Activated CD4-positive, alpha-beta T cell treated with anti-CD3 and anti-CD28 coated beads, Interleukin-2, amount 50 U/mL, for 16 hours (primary cell): Measurements from ENCODE around the gene GRID1.
"Not testable (repeated sequence)": the region's sequence is repeated elsewhere in the genome, so short reads cannot be mapped to it uniquely, and the experiment has no call there.

ENCODE experiments used
- DNase-seq: peaks from one replicate; pipeline ENCODE4 v3.0.0-alpha.2; 2020

GRID1 gene

GRCh38 chr10:86182150-86182549, 184.4 kb downstream of the GRID1 start:
- DNase-seq = no peak

DNA sequence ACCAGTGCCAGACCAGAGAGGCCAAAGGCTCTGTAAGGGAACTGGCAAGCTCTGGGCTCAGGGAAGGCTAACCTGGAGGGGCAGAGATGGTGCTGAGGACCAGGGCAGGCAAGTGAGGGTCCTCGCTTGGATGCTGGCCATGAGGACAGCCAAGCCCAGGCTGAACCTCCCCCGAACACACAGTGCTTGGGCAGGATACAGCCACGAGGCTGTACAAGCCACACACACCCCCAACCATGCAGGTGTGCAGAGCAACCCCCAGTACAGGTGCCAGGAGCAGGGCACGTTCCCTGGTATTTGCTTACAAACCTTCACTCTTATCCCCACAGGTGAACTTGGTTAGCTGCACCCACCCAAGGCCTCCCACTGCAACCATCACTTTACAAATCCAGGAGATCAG, 185.7 kb downstream of the GRID1 start:
- no peak for DNase-seq

DNA sequence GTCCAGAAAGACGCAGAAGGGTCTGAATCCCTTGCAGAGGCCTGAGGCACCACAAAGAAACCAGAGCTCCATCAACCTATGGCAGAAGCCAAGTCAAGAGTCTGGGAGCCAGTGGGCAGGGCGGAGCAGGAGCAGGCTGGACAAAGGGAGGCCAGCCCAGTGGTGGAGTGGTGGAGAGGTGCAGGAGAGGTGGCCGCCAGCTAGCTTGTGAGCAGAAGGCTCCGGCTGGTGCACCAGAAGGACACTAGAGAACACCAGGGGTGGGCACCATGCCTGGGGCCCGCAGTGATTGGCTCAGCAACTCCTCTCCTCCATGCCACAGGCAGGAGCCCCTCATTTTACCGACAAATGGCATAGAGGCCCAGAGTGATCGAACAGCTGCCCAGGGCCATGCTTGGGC, 186.6 kb downstream of the GRID1 start:
- no peak for DNase-seq

DNA sequence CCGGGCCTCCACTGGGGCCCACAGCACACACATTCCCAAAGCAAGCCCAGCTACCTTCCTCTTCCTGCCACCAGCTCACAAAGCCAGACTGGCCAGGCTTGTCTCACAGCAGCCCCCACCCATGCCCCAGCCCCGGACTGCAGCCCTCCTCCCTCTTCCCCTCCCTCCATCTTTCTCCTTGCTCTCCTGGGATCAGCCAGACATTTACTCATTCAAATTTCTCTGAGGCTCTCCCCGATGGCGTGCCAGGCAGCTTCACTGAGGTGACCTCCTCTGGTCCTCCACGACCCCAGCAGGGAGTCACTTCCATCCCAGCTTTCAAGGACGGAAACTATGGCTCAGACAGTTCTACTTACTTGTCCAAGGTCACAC, 187.5 kb downstream of the GRID1 start:
- no peak for DNase-seq

DNA sequence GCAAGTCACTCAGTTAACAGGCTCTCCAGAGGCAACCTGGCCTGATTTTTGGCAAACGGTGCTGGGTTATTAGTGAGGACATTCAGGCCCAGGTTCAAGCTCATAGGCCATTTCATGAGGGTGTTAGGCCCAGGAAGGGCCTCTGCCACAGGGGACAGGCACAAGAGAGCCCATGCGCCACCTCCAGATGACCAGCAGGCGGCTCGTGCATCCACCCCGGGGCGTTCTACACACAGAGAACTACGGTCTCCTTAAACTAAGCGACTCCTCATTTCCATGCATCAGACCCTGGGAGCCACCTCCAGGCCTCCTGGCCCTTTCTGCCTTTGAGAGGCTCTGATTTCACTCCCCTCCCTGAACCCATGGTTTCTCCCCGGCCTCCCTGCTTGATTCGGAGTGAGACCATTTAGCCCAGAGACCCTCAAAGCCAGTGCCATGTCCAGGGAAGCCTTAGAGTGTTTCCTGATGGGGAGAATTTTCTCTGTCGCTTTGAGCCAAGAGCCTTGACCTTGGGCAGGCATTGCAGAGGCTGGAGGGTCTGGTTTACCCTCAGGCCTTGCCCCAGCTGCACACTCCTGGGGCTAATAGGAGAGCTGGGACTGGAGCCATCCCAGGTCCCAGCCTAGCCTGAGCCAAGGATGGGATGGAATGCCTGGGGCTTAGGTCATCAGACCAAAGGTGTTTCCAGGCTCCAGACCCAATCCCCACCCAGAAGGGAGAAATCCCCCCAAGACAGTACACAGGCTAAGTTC, 188.0 kb downstream of the GRID1 start:
- DNase-seq = no peak

DNA sequence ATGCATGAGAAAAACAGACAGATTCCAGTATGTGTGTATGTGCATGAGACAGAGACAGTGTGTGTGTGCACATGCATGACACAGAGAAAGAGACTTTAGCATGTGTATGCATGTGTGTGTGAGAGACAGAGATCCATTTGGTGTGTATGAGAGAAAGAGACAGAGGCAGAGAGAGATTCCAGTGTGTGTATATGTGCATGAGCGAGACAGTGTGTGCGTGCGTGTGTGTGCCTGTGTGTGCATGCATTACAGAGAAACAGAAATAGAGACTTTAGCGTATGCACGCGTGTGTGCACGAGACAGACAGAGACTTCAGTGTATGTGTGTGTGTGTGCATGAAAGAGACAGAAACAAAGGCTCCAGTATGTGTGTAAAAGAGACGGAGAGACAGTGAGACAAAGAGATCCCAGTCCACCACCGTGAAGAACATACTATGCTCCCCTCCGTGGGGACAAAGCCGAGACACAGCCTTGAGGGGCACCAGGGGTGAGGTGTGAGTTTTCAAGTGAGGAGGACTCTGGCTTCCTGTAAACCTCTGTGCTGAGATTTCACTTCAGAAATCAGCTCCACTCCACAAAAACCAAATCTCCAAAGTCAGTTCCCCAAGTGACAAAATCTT, 188.9 kb downstream of the GRID1 start:
- DNase-seq = no peak

DNA sequence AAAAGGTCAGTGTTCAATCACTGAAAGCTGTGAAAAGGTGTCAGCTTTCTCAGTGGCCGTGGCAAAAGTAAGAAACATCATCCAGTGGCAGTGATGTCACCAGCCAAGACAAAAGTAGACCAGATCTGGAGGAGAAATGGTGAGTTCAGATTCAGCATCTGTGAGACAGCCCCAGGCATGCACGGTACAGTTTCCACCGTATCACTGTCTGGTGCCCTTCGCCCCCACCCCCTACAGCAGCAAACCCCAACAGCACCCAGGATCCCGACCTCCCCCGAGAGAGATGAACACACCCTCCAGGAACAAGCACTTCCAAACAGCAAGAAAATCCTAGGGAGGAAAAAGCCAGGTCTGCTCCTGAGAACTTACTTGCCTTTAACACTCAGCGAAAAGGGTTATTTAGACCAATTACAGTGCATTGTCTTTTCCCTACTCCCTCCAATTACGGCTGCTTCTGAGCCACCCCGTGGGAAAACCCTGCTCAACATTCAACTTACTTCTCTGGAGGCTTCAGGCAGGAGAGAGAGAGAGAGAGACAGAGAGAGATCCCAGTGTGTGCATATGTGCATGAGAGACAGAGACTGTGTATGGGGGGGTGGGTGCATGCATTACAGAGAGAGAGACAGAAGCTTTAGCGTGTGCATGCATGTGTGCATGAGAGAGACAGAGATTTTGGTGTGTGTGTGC, 189.6 kb downstream of the GRID1 start:
- no peak for DNase-seq

DNA sequence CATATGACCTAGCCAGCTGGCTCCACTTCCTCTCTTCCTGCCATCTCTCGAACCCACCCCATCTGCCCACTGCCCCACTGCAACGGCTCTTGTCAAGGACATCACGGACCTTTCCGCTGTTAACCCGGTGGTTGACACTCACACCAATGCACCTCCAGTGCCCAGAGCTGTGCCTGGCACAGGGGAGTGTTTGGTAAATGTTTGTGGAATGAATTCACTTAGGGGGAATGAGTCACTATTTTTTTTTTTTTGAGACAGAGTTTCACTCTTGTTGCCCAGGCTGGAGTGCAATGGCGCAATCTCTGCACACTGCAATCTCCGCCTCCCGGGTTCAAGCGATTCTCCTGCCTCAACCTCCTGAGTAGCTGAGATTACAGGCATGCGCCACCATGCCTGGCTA, 191.1 kb downstream of the GRID1 start:
- not testable (repeated sequence) for DNase-seq

DNA sequence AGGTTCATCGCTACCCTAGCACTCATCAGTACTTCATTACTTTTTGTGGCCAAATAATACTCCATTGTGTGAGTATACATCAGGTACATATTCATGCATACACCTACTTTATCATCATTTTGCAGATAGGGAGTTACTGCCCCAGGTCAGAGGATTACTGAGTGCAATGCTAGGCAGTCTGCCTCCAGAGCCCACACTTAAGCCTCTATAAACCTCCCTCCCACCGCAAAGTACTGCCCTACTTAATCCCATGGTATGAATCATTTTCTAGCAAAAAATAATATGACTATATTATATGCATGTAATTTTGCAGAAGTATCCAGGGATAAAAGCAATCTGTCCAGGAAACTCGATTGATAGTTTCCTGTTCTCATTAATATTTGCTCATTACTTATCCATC, 194.3 kb downstream of the GRID1 start:
- DNase-seq = no peak

DNA sequence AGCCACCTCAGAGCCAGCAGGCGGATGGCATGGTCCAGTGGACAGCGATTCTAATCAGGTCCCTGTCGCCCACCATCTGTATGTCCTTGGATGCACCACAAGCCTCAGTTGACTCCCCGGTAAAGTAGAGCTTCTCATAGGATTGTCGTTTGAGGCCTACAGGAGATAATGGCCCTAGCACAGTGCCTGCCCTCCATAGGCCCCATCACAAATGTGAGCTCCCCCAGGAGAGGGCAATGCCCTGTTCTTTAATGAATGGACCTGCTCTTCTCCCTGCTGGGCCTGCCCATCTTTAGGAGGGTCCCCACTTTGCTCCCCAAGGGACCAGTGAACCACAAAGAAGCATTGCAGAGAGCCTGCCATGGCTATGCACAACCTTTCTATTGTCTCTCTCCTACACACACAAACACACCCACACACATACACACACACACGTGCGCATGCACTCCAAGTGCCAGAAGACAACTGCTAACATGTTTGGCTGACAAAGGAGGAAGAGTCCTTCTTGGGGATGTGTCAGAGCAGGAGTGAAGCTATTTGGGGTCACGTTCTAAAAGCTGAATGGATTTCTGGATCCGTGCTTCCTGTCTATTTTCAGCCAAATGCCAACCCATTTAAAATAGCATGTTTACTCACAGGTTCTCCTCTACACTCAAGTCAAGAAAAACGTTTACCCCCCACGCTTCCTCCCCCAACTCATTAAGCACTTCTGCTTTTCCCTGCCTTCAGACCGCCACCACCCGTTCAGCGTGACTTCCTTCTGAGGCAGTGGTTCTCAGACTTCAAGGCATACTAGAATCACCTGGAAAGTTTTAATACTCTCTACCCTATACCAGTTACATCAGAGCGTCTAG, 196.1 kb downstream of the GRID1 start:
- DNase-seq = no peak

DNA sequence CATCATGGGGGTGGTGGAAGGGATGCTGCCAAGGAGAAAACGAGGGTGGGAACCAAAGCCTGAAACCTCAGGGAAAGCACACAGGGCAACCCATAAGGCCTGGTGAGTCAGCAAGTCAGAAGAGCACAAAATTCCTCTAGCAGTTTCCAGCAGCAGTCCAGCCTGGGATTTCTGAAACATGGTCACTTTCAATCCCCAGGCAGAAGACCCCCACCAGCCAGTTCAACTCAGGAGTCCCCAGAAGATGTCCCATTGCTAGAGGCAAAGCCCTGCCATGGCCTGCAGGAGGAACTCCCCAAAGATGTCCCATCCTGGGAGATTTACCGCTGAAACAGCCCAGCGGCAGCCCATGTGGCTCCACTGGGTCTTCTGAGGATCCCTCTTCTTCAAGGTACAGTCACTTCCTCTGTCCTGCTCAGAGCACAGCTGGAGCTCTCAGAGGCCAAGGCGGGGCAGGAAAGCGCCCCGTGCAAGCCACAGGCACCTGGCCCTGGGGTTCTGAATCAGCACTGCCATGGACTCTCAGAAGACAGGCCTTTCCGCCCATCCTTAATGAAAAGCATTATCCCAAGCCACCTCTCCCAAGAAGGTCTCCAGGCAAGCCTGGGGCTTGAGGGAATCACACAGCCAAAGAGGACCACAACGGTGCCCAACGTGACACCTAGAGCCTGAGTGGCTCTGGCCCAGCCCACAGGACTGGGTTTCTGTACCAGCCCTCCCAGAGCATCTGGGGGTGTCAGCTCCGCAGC, 196.9 kb downstream of the GRID1 start:
- DNase-seq = no peak

DNA sequence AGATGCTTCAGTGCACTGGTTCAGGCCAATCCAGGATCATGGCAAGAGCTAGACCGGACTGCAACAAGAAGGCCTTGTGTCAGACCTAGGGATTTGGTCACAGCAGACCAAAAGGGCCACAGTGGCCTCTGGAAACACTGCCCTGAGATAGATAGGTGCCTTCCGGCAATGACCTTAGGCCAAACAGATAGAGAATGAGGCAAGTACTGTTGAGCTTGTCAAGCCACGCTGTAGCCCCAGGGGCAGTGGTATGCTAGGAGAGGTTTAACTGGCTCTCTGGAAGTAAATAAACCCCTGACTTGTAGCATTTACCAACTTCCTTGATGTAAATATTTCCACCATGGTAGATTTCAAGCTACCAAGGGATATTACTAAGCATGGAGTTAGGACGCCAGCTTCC, 197.5 kb downstream of the GRID1 start:
- DNase-seq = no peak

DNA sequence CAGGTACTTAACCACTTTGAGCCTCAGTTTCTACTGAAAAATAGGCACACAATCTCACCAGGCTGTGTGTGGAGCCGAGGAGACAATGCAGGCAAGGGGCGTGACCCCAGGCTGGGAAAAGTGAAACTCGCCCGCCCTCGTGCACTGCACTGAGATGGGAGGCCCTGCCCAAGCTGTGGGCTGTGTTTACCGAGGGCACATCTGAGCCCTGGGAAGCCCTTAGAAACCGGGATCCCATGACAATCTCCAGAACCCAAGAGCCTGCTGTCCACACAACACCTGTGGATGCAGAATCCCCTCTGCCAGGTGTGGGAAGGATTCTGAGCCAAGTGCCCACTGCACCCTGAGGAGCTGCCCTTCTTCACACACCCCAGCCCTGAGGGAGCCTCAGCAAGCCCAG, 198.3 kb downstream of the GRID1 start:
- DNase-seq = no peak

DNA sequence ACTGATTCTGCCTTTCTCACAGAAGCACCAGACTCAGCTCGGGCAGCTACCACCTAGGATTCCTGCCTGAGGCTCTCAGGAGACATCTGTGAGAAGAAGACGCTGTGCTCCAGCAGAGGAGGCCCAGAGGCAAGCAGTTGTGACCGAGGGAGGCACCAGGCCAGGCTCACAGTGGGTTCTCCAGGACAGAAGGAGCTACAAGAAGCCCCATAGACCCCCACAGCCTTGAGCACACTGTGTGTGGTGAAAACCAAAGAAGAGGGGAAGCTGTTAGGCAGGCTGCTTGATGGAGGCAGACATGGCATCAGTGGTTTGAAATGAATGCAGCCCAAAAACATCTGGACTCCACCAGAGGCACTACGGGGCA, 198.8 kb downstream of the GRID1 start:
- DNase-seq = no peak

DNA sequence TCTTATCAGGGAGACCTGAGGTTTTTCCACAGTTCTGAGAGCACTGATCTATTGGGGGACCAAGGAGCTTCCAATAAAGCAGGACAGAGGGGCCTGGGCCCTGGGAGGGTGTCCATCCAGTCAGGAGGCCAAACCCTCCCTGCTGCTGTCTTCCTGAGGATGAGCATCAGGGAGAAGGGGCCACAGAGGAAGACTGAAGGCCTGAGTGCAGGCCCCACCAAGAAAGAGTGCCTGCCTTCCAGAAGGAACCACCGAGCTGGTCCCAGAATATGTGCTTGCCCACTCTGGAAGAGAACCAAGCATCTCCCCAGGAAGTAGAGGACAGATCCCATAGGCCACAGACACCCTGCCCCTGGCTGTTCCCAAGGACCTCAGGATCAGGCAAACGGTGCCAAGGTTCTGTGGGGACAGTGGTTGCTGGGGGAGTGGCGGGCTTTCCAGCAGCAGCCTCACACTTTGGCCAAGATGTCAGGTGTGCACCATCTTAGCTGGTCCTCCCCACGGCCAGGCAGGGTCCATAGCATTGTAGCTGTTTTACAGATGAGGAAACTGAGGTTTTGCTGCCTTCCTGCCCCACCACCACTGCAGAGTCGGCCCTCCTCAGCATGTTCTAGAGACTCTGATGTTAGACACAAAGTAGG, 199.4 kb downstream of the GRID1 start:
- DNase-seq = no peak

DNA sequence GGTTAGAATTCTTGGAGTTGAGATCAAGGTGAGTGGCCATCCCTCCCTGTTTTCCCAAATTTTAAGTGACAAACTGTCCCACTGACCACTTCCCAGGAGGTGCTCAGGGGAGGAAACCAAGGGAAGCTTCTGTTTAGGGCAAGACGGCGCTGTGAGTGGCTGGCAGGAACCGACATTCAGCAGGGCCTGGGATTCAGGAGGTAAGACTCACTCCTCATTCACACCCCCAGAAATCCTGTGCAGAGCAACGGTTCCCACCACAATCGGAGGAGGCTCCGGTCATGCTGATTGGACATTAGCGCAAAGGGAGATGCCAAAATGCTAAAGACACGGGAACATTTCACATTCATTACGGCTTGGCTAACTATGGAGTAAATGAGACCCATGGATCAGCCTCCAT, 200.9 kb downstream of the GRID1 start:
- DNase-seq = no peak

- no peak for DNase-seq
These were observed 201.5 kb downstream of the GRID1 start for GRCh38 chr10:86164960-86165630.

GRCh38 chr10:86164174-86164774, 202.3 kb downstream of the GRID1 start:
- DNase-seq = no peak

- DNase-seq = no peak
These were observed 202.9 kb downstream of the GRID1 start for GRCh38 chr10:86163522-86164173.

DNA sequence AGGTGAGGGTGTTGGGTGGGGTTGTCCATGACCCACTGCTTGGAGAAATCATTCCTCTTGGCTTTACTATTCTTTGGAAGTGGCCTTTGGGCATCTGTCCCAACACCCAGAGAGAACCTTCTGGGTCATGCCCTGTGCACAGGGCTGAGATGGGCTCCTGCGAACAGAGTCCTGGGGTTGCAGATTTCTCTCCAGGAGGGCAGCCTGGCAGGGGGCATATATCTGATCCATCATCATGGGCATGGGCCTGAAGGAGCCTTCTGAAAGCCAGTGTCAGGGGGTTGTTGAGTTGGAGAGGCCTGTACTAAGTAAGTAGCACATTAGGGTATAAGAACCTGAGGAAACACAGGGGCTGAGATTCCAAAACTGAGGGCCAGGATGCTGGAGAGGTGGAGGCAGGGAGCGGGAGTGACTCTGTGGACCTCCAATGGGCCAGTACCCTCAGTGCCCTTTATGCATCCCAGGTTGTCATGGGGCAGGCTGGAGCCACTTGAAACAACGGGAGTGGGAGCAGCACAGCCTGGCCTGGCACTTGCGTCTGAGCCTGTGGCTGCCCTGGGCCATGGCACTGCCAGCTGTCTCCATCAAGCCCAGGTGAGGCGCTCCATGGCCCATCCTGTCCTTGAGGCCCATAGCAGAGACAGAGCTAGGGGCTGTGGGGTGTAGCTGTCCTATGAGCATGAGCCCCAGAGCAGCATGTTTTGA, 203.7 kb downstream of the GRID1 start:
- no peak for DNase-seq
